ENCODE measurements around the gene S100G.

Gene S100G

DNA sequence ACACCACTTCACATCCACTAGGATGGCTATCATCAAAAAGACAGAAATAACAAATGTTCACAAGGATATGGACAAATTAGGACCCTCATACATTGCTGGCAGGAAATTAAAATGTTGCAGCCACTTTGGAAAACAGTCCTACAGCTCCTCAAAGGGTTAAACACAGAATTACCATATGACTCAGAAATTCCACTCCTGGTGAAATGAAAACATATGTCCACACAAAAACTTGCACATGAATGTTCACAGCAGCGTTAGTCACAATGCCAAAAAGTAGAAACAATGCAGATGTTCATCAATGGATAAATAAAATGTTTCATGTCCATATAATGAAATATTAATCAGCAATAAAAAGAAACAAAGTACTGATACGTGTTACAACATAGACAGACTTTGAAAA is 15.1 kb downstream of the S100G start:
- no peak overlapping the region for H3K4me3 ChIP-seq (ENCODE audit: low read depth, low read length)
- no peak for DNase-seq (ENCODE audit: low read depth)

DNA sequence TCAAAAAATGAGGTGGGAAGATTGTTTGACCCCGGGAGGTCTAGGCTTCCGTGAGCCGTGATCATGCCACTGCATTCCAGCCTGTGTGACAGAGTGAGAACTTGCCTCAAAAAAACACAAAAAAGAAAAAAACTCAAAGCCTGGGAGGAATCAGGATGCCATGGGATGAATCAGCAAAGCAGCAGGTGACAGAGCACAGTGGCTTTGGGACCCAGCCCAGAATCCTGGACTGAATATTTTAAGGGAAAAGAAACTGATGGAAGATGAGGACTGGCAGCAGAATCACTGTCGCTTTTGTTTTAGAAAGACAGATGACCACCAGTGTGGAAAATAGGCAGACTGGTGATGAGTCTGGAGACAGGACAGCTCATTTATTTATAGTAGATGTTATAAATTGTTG is 16.6 kb downstream of the S100G start:
- TF ChIP-seq MYC (IDR thresholded peaks at IDR 0.05; ENCODE audit: low read depth, low read length) (no peak), POLR2A (IDR thresholded peaks at IDR 0.05; ENCODE audit: extremely low read depth, insufficient read length) (no peak)
- TF ChIP-seq, protein P1, sequence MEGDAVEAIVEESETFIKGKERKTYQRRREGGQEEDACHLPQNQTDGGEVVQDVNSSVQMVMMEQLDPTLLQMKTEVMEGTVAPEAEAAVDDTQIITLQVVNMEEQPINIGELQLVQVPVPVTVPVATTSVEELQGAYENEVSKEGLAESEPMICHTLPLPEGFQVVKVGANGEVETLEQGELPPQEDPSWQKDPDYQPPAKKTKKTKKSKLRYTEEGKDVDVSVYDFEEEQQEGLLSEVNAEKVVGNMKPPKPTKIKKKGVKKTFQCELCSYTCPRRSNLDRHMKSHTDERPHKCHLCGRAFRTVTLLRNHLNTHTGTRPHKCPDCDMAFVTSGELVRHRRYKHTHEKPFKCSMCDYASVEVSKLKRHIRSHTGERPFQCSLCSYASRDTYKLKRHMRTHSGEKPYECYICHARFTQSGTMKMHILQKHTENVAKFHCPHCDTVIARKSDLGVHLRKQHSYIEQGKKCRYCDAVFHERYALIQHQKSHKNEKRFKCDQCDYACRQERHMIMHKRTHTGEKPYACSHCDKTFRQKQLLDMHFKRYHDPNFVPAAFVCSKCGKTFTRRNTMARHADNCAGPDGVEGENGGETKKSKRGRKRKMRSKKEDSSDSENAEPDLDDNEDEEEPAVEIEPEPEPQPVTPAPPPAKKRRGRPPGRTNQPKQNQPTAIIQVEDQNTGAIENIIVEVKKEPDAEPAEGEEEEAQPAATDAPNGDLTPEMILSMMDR (IDR thresholded peaks at IDR 0.05; ENCODE audit: low read depth, low read length), result no peak
- TF ChIP-seq, protein P2, sequence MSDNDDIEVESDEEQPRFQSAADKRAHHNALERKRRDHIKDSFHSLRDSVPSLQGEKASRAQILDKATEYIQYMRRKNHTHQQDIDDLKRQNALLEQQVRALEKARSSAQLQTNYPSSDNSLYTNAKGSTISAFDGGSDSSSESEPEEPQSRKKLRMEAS (IDR thresholded peaks at IDR 0.05; ENCODE audit: low read depth, low read length), result no peak
- DNase-seq (ENCODE audit: low read depth), result no peak
- no peak overlapping the region for H3K4me3 ChIP-seq (ENCODE audit: low read depth, low read length)

More for the DNA sequence above, 15.1 kb downstream of the S100G start:
- TF ChIP-seq MYC (IDR thresholded peaks at IDR 0.05; ENCODE audit: low read depth, low read length) (no peak), POLR2A (IDR thresholded peaks at IDR 0.05; ENCODE audit: extremely low read depth, insufficient read length) (no peak)
- TF ChIP-seq, protein P2 (IDR thresholded peaks at IDR 0.05; ENCODE audit: low read depth, low read length), result no peak
- TF ChIP-seq, protein P1 (IDR thresholded peaks at IDR 0.05; ENCODE audit: low read depth, low read length), result no peak

DNA sequence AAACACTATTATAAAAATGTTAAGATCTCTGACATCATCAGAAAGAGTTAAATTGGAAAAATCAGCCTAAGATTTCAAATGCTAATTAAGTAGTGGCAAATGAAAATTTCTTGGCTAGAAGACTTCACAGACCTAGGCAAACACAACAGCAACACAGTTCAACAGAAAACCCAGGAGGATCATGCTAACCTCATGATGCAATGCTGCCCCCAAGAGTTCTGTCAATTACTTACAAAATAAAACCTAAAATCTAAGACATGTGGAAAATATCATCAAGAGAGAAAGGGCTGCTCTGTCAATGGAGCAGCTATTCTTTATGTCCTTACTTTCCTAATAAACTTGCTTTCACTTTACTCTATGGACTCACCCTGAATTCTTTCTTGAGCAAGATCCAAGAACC is 21.0 kb downstream of the S100G start:
- peak; percentile 61 for DNase-seq (ENCODE audit: low read depth)
- TF ChIP-seq, protein P1 (IDR thresholded peaks at IDR 0.05; ENCODE audit: low read depth, low read length), result peak; percentile 17
- TF ChIP-seq, protein P2 (IDR thresholded peaks at IDR 0.05; ENCODE audit: low read depth, low read length), result no peak
- no peak overlapping the region for H3K4me3 ChIP-seq (ENCODE audit: low read depth, low read length)

DNA sequence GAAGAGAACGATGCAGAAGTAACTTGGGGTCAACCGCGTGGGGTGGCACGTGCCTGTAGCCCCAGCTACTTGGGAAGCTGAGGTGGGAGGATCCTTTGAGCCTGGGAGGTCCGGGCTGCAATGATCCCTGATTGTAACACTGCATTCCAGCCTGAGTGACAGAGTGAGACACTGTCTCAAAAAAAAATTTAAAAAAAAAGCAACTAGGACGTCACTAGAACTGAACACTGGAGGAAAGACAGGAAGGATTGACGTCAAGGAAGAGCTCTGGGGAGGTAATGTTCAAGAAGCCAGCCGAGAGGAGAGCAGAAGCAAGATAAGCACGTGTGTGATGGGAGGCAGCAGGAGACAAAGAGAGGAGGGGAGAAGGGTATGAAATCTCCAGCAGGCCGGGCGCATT is 28.7 kb downstream of the S100G start:
- H3K4me3 ChIP-seq (ENCODE audit: low read depth, low read length), result no peak overlapping the region
- TF ChIP-seq MYC (IDR thresholded peaks at IDR 0.05; ENCODE audit: low read depth, low read length) (no peak), POLR2A (IDR thresholded peaks at IDR 0.05; ENCODE audit: extremely low read depth, insufficient read length) (no peak)
- TF ChIP-seq, protein P2 (IDR thresholded peaks at IDR 0.05; ENCODE audit: low read depth, low read length), result no peak
- TF ChIP-seq, protein P1 (IDR thresholded peaks at IDR 0.05; ENCODE audit: low read depth, low read length), result no peak
- no peak for DNase-seq (ENCODE audit: low read depth)

DNA sequence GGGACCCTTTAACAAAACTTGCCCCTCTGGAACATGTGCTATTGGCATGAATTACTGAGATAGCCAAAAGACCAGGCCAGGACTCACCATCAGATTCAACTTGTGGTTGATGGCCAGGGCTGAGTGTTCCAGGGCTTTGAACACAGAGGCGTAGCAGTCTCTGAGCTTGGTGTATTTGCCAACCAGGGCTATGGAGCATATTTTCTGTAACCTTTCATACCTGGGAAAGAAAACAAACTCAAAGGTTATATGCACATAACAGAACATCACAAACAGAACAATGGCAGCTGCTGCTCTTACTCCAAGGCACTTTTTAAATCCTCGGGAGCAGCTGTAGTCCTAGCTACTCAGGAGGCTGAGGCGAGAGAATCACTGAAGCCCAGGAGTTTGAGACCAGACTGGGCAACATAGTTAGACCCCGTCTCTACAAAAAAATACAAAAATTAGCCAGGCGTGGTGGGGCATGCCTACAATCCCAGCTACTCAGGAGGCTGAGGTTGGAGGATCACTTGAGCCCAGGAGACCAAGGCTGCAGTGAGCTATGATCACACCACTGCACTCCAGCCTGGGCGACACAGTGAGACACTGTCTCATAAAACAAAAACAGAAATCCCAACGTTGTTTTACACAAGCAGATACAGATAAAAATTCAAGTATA is 33.2 kb downstream of the S100G start:
- TF ChIP-seq MYC (IDR thresholded peaks at IDR 0.05; ENCODE audit: low read depth, low read length) (no peak), POLR2A (IDR thresholded peaks at IDR 0.05; ENCODE audit: extremely low read depth, insufficient read length) (no peak)
- TF ChIP-seq, protein P1 (IDR thresholded peaks at IDR 0.05; ENCODE audit: low read depth, low read length), result no peak
- TF ChIP-seq, protein P2 (IDR thresholded peaks at IDR 0.05; ENCODE audit: low read depth, low read length), result no peak
- no peak for DNase-seq (ENCODE audit: low read depth)

More for the DNA sequence above, 33.2 kb downstream of the S100G start:
- H3K4me3 ChIP-seq (ENCODE audit: low read depth, low read length), result no peak overlapping the region
